Stomach (tissue), 4 donors: Measurements from ENCODE around the gene ERC2.

ENCODE experiments used
- CTCF ChIP-seq, 7 experiments: fragments of 450-650 bp in 4 of 7; fragments of 200-600 bp in 3 of 7; sonication (generic) in 3 of 7; IDR thresholded peaks; one replicate each; pipeline ENCODE4 v1.5.1; 2016 to 2019; ENCODE audit warnings: antibody characterized with exemption in 7 of 7, control low read depth in 2 of 7, mild to moderate bottlenecking in 1 of 7
- POLR2A ChIP-seq, 4 donors: fragments of 450-650 bp; IDR thresholded peaks; one replicate each; pipeline ENCODE4 v1.6.1; 2016; ENCODE audit warnings: antibody characterized with exemption in 4 of 4, control low read depth in 2 of 4, mild to moderate bottlenecking in 1 of 4, moderate library complexity in 1 of 4

- TF ChIP-seq CTCF (IDR thresholded peaks at IDR 0.05) (no peak), POLR2A (IDR thresholded peaks at IDR 0.05) (no peak)
Observed at GRCh38 chr3:55969634-55970033, 498.6 kb downstream of the ERC2 start.
